ENCODE data around the gene ABCC1.

The ABCC1 gene

DNA sequence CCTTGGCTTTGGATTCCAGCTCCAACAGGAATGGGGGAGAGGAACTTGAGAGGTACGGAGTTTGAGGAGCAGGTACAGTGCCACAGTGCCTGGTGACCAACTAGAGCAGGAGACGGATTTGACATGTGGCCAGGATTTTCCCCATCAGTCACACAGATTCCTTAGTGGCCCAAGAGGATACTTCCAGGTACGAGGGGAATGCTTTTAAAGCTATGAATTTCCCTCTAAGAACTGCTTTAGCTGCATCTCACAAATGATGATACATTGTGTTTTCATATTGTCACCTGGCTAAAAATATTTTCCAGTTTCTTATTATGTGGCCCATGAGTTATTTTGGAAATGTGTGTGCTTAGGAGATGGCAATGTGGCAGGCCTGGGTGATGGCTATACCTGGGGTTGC, 175.6 kb downstream of the ABCC1 start:
- H3K4me3 ChIP-seq (ENCODE audit: control insufficient read depth, low read depth, low read length), result no peak overlapping the region
- TF ChIP-seq, protein P1, sequence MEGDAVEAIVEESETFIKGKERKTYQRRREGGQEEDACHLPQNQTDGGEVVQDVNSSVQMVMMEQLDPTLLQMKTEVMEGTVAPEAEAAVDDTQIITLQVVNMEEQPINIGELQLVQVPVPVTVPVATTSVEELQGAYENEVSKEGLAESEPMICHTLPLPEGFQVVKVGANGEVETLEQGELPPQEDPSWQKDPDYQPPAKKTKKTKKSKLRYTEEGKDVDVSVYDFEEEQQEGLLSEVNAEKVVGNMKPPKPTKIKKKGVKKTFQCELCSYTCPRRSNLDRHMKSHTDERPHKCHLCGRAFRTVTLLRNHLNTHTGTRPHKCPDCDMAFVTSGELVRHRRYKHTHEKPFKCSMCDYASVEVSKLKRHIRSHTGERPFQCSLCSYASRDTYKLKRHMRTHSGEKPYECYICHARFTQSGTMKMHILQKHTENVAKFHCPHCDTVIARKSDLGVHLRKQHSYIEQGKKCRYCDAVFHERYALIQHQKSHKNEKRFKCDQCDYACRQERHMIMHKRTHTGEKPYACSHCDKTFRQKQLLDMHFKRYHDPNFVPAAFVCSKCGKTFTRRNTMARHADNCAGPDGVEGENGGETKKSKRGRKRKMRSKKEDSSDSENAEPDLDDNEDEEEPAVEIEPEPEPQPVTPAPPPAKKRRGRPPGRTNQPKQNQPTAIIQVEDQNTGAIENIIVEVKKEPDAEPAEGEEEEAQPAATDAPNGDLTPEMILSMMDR (conservative IDR thresholded peaks at IDR 0.05; ENCODE audit: control insufficient read depth, insufficient read depth, low read depth, low read length), result no peak
- no peak for DNase-seq (ENCODE audit: low read depth)

DNA sequence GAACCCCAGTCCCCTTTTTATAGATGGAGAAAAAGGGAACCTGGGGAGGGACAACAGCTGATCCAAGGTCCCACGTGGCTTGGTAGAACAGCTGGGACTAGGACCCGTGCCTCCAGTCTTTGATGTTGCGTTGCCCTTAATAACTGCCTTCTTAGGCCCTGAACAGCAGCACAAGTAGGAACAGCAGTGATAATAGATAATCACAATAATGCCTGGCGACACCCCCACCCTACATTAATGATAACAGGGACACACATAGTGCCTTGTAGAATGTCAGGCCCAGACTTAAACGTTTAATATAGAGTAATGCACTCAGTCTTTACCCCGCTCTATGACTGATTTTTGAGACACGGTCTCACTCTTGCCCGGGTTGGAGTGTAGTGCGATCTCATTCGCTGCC, 177.5 kb downstream of the ABCC1 start:
- DNase-seq (ENCODE audit: low read depth), result no peak
- TF ChIP-seq, protein P1 (conservative IDR thresholded peaks at IDR 0.05; ENCODE audit: control insufficient read depth, insufficient read depth, low read depth, low read length), result no peak
- H3K4me3 ChIP-seq (ENCODE audit: control insufficient read depth, low read depth, low read length), result no peak overlapping the region

DNA sequence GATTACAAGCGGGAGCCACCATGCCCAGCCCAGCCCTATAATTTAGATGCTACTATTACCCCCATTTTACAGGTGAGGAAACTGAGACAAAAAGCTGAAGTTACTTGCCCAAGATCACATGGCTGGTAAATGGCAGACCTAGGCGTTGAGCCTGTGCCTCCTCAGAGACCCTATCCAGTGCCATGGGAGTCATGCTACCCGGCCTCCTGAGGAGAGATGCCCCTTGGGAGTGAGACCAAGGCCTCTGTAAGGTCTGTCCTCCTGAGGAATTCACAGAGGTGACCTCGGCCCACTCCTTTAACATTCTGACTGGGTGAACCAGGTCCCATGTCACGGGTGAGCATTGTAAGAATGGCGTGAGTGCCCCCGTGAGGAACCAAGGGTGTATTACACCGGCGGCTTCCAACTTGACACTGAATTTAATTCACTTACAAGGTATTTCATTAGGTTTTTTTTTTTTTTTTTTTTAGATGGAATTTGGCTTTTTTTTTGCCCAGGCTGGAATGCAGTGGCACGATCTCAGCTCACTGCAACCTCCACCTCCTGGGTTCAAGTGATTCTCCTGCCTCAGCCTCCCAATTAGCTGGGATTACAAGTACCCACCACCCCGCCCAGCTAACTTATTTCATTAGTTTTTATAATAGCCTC, 178.2 kb downstream of the ABCC1 start:
- peak; percentile 70 for DNase-seq (ENCODE audit: low read depth)
- TF ChIP-seq, protein P1 (conservative IDR thresholded peaks at IDR 0.05; ENCODE audit: control insufficient read depth, insufficient read depth, low read depth, low read length), result peak; percentile 87
- H3K4me3 ChIP-seq (ENCODE audit: control insufficient read depth, low read depth, low read length), result no peak overlapping the region

DNA sequence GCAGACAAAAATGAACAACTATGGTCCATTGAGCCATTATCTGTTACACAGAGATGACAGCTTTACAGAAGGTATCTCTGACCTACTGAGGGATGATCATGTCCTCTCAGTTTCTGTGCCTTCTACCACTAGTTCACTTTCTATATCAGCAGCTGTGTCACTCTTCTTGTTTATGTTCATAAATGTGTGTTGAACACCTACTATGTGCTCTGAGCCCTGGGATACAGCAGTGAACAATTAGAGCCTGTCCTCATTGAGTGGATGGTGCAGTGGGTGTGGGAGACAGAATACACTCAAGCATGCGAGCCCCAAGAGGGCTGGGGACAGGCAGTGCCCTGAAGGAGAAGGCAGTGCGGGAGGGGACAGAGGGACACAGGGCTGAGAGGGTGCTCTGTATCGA, 181.8 kb downstream of the ABCC1 start:
- DNase-seq (ENCODE audit: low read depth), result no peak
- TF ChIP-seq, protein P1 (conservative IDR thresholded peaks at IDR 0.05; ENCODE audit: control insufficient read depth, insufficient read depth, low read depth, low read length), result no peak
- no peak overlapping the region for H3K4me3 ChIP-seq (ENCODE audit: control insufficient read depth, low read depth, low read length)

DNA sequence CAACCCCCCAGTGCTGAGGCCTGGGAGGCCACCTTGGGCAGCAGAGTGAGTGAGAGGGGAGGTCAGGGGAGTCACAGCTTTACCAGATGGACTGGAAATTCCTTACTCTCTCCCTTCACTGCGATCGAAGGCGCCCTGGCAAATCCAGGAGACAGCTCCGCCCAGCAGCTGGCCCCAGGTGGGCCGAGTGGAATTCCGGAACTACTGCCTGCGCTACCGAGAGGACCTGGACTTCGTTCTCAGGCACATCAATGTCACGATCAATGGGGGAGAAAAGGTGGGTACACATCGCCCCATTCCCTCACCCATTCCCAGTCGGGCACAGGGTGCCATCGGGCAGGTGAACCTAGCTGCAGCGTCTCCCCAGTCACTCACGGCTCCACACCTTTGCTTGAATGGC, 182.2 kb downstream of the ABCC1 start:
- no peak overlapping the region for H3K4me3 ChIP-seq (ENCODE audit: control insufficient read depth, low read depth, low read length)
- no peak for DNase-seq (ENCODE audit: low read depth)
- TF ChIP-seq, protein P1 (conservative IDR thresholded peaks at IDR 0.05; ENCODE audit: control insufficient read depth, insufficient read depth, low read depth, low read length), result no peak

DNA sequence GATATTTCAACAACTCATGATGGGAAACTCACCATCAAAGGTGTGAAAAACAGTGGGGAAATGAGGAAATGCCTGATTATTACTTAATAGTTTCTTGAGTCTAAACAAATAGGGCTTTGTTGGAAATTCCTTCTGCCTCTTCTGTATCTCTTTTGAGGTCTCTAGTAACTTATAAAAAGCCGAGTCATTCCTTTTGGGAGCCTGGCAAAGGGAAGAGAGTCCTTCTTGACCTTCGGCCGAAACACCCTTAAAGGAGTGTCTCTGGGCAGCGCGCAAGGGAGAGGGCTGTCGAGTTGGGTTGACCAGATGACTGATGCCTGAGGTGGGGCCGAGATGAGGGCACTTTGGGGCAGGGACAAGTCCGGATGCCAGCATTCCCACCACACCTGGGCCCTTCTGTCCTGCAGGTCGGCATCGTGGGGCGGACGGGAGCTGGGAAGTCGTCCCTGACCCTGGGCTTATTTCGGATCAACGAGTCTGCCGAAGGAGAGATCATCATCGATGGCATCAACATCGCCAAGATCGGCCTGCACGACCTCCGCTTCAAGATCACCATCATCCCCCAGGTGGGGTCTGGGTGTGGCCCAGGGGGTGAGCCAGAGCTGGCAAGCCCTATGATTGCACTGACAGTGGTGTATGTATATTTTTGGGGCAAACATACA, 184.7 kb downstream of the ABCC1 start:
- H3K4me3 ChIP-seq (ENCODE audit: control insufficient read depth, low read depth, low read length), result no peak overlapping the region
- DNase-seq (ENCODE audit: low read depth), result no peak
- TF ChIP-seq, protein P1 (conservative IDR thresholded peaks at IDR 0.05; ENCODE audit: control insufficient read depth, insufficient read depth, low read depth, low read length), result no peak
